ENCODE results near the gene C5orf15. TPM values are rescaled to one million over a fixed set of nuclear protein-coding genes. Genes with fewer than 3 reads are reported as not detected.

Gene C5orf15
- polyA plus RNA-seq, 3 donors, result 127 to 136 (median 135) TPM

GRCh38 chr5:133931546-133931945, 36.9 kb downstream of the C5orf15 start:
- DNase-seq (ENCODE audit: extremely low read depth in 1 of 11, low read depth in 9 of 11, low spot score in 4 of 11), result no peak

DNA sequence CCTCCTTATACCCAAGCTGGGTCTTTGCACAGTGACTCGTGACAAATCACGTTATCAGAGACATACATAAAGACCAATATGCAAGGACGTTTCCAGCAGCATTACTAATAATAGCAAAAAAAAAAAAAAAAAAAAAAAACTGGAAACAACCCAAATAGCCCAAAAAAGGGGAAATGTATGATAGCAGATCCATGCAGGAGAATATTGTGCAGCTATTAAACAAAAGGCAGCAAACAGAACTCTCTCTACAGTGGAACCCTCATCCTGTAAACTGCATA, 37.7 kb downstream of the C5orf15 start:
- DNase-seq (ENCODE audit: extremely low read depth in 1 of 11, low read depth in 9 of 11, low spot score in 4 of 11), result no peak

DNA sequence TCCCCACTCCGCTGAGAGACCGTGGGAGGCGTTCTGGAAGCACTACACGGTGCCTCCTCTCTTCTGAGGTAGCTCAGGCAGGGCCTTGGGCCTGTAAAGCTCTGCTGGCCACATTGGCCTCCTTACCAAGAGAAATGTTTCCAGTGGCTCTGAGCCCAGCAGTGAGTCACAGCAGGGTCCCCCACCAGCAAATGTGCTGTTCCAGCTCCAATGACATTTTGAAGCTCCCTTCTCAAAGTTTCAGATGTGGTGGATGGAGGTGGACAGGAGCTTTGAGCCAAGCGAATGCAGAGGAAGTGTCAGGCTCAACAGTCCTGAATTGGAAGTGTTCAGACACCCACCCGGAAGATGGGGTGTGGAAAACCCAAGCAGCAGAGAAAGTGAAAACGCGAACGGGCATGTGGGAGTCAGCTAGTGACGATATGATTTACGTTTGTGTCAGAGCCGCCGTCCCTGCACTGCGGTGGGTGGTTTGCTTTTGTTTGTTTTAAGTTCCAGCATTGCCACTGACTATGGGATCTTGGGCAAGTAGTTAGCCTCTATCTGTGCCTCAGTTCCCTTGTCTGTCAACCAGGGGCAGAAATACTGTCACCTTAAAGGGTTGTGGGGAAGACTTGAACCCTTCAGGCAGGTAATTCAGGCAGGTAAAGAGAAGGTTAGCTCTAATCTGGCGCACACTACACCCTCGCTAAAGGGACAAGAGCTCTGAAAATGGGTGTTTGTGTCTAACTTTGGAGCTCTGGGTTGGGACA, 38.2 kb downstream of the C5orf15 start:
- DNase-seq (ENCODE audit: extremely low read depth in 1 of 11, low read depth in 9 of 11, low spot score in 4 of 11), result no peak

- DNase-seq (ENCODE audit: extremely low read depth in 1 of 11, low read depth in 9 of 11, low spot score in 4 of 11), result no peak
Measured at GRCh38 chr5:133928587-133929393, 39.6 kb downstream of the C5orf15 start.

- DNase-seq (ENCODE audit: extremely low read depth in 1 of 11, low read depth in 9 of 11, low spot score in 4 of 11), result peak in 1 of 11 donors; percentile 50
Measured at GRCh38 chr5:133927300-133928180, 40.9 kb downstream of the C5orf15 start.

DNA sequence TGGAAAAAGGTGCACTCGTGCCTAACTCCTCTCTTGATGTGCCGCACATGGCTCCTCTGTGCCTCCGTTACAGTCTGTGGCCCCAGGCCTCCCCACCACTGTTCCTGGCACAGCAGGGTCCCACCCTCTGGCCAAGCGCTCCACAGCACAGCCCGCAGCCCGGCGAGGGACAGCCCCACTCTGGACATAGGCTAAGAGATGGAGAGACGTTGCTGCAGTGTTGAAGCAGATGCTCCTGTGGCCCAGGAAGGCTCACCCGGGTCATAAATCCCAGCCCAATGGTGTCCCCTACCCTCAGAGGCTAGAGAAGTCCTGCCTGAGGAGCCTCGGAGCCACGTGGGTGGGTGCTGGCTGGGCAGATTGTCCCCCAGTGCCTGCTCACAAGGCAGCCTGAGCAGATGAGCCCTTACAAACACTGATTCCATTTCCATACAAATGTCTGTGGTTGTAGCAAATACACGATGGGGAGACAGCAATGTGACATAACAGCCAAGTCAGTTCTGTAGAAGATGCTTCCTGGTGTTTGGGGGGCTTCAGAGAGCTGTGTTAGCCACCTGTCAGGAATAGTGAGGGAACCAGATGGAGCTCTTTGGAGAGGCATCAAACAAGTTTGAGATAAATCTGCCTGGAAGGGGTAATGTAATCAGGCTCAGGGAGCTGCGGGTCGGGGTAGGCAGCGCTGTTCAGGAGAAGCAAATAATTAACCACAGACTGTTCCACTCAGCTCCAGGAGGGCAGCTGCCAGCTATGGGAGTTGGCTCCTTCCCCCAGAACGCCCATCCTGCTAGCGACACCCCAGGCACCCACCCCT, 41.7 kb downstream of the C5orf15 start:
- peak in 2 of 11 donors; percentile 27 to 54 for DNase-seq (ENCODE audit: extremely low read depth in 1 of 11, low read depth in 9 of 11, low spot score in 4 of 11)

GRCh38 chr5:133925866-133926488, 42.4 kb downstream of the C5orf15 start:
- no peak for DNase-seq (ENCODE audit: extremely low read depth in 1 of 11, low read depth in 9 of 11, low spot score in 4 of 11)

DNA sequence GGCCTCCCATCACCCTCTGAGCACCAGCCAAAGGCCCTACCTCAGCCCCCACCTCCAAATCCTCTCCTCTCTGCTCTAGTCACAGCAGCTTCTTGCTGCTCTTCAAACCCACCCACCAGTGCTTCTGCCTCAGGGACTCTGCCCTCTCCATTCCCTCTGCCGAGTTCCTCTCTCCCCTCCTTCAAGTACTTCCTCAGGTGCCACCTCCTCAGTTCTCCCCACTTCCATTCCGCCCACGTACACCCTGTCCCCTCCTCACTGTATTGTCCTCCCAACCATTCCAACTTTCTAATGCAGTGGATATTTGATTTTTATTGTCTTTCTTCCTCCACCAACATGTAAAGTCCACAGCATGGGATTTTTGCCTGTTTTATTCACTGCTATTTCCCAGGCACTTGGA, 43.2 kb downstream of the C5orf15 start:
- no peak for DNase-seq (ENCODE audit: extremely low read depth in 1 of 11, low read depth in 9 of 11, low spot score in 4 of 11)

DNA sequence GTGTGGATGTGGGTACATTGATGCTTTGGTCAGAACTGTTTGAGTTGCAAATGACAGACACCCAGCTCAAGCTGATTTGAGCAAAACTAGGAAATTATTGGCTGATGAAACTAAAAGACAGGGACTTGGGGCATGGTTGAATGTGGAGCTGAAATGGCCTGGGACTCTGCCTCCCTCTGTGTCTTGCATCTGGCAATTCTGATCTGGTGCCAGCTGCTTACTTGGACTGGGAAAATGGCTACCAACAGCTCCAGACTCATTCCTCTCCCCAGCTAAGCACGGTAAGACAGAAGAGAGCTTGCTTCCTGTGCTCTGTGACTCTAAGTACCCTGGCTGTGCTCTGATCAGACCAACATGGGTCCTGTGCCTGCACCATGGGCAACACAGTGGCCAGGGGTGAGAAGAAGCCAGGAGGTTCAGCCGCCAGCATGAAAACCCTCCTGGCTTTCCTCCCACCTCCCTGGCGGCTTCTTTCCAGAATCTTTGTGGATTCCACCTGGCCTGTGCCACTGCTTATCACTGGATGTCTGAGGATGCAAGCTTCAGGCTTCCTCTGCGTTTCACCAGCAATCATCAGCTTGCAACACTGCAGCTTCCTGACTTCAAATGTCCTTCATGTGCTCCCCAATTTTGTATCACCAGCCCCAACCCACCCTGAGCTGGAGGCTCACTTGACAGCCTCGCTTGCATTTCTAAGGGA, 44.1 kb downstream of the C5orf15 start:
- no peak for DNase-seq (ENCODE audit: extremely low read depth in 1 of 11, low read depth in 9 of 11, low spot score in 4 of 11)

DNA sequence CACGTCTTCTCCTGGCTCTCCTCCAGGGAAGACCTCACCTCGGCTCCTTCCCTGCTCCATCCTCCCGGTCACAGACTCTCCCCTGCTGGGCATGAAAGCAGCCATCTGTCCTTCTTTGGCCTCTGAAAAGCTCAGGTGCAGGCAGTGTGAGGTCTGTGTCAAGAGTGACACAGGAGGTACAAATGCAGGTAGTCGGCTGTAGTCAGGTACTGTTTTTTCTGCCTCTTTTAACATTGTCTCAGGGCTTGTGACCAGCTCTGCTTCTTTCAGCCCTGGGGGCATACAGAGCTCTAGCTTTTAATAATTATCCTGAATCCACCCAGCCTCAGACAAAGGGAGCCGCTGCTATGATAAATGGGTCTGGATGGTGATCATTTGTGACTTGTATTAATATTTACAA, 46.4 kb downstream of the C5orf15 start:
- DNase-seq (ENCODE audit: extremely low read depth in 1 of 11, low read depth in 9 of 11, low spot score in 4 of 11), result no peak

DNA sequence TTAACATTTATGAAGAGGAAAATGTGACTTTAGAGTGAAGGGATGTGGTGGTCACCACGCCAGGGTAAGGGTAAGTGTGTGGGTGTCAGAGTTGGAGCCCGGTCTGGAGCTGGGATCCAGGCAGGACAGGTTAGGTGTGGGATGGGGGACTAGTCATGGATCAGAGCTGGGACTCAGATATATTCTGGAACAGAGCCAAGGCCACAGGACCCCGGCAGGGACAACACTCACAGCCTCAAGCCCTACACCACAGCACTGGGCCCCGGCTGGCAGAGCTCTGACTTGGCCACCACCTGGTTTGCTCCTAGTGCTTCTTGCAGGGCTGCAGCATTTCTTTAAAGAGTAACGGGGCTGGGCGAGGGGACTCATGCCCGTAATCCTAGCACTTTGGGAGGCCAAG, 47.4 kb downstream of the C5orf15 start:
- DNase-seq (ENCODE audit: extremely low read depth in 1 of 11, low read depth in 9 of 11, low spot score in 4 of 11), result no peak

GRCh38 chr5:133919148-133920136, 49.0 kb downstream of the C5orf15 start:
- DNase-seq (ENCODE audit: extremely low read depth in 1 of 11, low read depth in 9 of 11, low spot score in 4 of 11), result no peak

DNA sequence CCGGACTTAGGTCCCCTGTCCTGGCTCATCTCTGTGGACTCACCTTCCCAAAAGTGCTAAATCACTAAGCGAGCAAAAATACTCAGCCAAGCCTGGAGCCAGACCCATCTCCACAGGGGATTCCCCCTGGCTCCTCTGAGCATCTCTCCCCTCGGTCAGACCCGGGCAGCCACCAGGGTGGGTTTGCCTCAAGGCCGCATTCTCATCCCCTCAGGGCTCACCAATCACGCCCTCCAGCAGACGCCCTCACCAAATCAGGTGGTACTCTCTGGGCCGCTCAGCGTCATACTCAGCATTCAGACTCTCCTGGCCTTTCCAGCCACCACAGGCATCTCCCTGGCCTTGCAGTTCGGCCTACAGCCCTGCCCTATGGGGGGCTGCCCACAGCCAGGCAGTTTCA, 49.7 kb downstream of the C5orf15 start:
- DNase-seq (ENCODE audit: extremely low read depth in 1 of 11, low read depth in 9 of 11, low spot score in 4 of 11), result no peak

GRCh38 chr5:133918316-133918715, 50.1 kb downstream of the C5orf15 start:
- DNase-seq (ENCODE audit: extremely low read depth in 1 of 11, low read depth in 9 of 11, low spot score in 4 of 11), result no peak

DNA sequence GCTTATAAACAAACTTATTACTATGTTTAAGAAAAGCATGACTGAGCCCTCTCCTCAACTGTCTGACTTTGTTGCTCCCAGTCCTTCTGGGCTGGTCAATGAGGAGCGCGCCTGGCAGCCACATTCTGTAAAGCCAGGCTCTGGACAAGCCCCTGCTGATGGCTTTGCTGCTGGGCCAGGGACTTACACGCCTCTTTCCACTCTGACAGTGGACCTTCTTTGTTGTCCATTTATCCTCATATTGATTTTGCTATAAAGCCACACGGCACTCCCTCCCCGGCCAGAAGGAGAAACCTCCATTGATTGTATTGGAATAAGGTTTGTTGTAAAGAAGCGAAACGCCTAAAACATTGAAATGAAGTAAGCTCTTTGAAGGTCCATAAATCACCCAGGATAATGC, 50.6 kb downstream of the C5orf15 start:
- DNase-seq (ENCODE audit: extremely low read depth in 1 of 11, low read depth in 9 of 11, low spot score in 4 of 11), result no peak

DNA sequence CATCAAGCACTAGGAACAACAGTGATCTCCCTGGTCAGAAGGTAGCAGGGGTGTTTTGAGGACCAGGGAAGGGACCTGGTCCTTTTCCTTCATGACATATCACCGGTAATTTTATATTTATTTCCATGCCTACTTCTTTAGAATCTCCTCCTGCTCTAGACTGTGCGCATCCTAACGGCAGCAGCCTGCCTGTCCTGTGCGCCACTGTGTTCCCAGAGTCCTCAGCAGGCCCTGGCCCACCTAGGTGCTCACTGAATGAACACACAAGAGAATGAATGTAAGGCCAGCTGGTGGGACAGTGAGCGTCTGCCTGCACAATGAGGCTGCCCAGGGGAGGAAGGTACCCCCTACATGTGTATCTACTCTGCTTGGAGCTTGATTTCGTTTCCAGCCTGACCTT, 51.5 kb downstream of the C5orf15 start:
- no peak for DNase-seq (ENCODE audit: extremely low read depth in 1 of 11, low read depth in 9 of 11, low spot score in 4 of 11)

DNA sequence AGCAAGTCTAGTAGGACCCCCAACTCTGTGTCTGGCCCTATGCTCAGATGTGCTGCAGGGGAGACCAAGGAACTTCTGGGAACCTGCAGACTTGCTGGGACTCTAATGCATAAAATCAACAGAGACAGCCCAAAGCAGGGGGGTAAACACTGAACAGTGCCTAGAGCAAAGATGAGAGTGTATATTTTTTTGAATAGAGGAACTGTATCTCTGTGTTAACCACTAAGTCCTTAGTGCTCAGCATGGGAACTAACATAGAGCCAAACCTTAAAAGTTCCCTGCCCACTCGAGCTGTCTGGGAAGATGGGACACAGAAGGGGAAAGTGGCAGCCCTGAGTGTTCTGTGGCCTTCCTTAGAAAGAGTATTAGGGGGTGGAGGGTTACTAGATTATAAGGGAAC, 51.9 kb downstream of the C5orf15 start:
- DNase-seq (ENCODE audit: extremely low read depth in 1 of 11, low read depth in 9 of 11, low spot score in 4 of 11), result no peak

Data from renal cortex interstitium (tissue), 11 donors.